Activated naive CD4-positive, alpha-beta T cell treated with anti-CD3 and anti-CD28 coated beads, Interleukin-2, amount 50 U/mL, for 72 hours (primary cell): ENCODE data around the gene CPN1. TPM values are rescaled to one million over a fixed set of nuclear protein-coding genes. Genes with fewer than 3 reads are reported as not detected.
A peak's percentile ranks its signal among the peaks of the same experiment; 100 is the strongest.
"Not testable (repeated sequence)": the region's sequence is repeated elsewhere in the genome, so short reads cannot be mapped to it uniquely, and the experiment has no call there.

Experiments
- ATAC-seq, 2 donors: fragments of 150-1000 bp; cut with Tn5 transposase; 2 replicates each; pipeline ENCODE4 v1.10.0; 2021; ENCODE audit warnings: mild to moderate bottlenecking in 2 of 2, moderate library complexity in 2 of 2
- DNase-seq, 2 donors: peaks; one replicate each; pipeline ENCODE4 v3.0.0; 2021 to 2022; ENCODE audit warnings: low spot score in 2 of 2
- H3K27ac Mint-ChIP-seq, 2 donors: one replicate each; pipeline ENCODE4 v1.8.0; 2022; ENCODE audit warnings: mild to moderate bottlenecking in 2 of 2, mixed read lengths in 2 of 2
- H3K36me3 Mint-ChIP-seq, 2 donors: one replicate each; pipeline ENCODE4 v1.8.0; 2022; ENCODE audit warnings: mixed read lengths in 2 of 2
- H3K9me3 Mint-ChIP-seq, 2 donors: one replicate each; pipeline ENCODE4 v1.8.0; 2022; ENCODE audit warnings: mixed read lengths in 2 of 2
- total RNA-seq, 2 donors: library from RNA; stranded (reverse); gene quantifications; one replicate each; pipeline ENCODE4 v1.2.3, GENCODE V29; 2022

The CPN1 gene
- total RNA-seq, 2 donors from 2014 or later, result not detected

- ATAC-seq (no peak), DNase-seq (no peak)
- no peaks in the 10 kb centered on the region for H3K9me3 Mint-ChIP-seq
- no peak overlapping the region for H3K27ac Mint-ChIP-seq
- H3K36me3 Mint-ChIP-seq, result no peaks in the 10 kb centered on the region
Observed at GRCh38 chr10:100013621-100014020, 68.0 kb downstream of the CPN1 start.

GRCh38 chr10:100011906-100012305 is 69.8 kb downstream of the CPN1 start:
- not testable (repeated sequence) for H3K9me3 Mint-ChIP-seq, ATAC-seq, DNase-seq, H3K36me3 Mint-ChIP-seq, H3K27ac Mint-ChIP-seq

- peak within 1 kb of the TSS in 1 of 2 donors; percentile 36 for H3K27ac Mint-ChIP-seq
Observed at GRCh38 chr10:100009793-100010676, 71.6 kb downstream of the CPN1 start, which contains the start of gene DNMBP. Gene DNMBP, minus strand, starts transcription at chr10:100009947. Its CDS starts 37,823 bp downstream, at chr10:99972124.

GRCh38 chr10:100009283-100009792 is 72.3 kb downstream of the CPN1 start:
- Mint-ChIP-seq H3K36me3 (no peaks in the 10 kb centered on the region), H3K9me3 (no peaks in the 10 kb centered on the region), H3K27ac (no peak overlapping the region)
- ATAC-seq (peak; percentile 65 to 76), DNase-seq (peak in 1 of 2 donors; percentile 7)

More at GRCh38 chr10:100009793-100010676, 71.6 kb downstream of the CPN1 start, which contains the start of gene DNMBP:
- no peaks in the 10 kb centered on the region for H3K36me3 Mint-ChIP-seq
- ATAC-seq (peak; percentile 91 to 96), DNase-seq (peak; percentile 85 to 87)
- no peaks in the 10 kb centered on the region for H3K9me3 Mint-ChIP-seq

GRCh38 chr10:100008708-100009282 is 72.9 kb downstream of the CPN1 start:
- no peaks in the 10 kb centered on the region for H3K36me3 Mint-ChIP-seq
- ATAC-seq, result no peak
- DNase-seq, result no peak
- no peaks in the 10 kb centered on the region for H3K9me3 Mint-ChIP-seq
- peak overlapping the region in 1 of 2 donors; percentile 36 for H3K27ac Mint-ChIP-seq

GRCh38 chr10:100008142-100008522 is 73.5 kb downstream of the CPN1 start:
- no peak overlapping the region for H3K27ac Mint-ChIP-seq
- H3K36me3 Mint-ChIP-seq, result no peaks in the 10 kb centered on the region
- H3K9me3 Mint-ChIP-seq, result no peaks in the 10 kb centered on the region
- ATAC-seq (no peak), DNase-seq (no peak)

- no peaks in the 10 kb centered on the region for H3K36me3 Mint-ChIP-seq
- DNase-seq, result no peak
- H3K9me3 Mint-ChIP-seq, result no peaks in the 10 kb centered on the region
- H3K27ac Mint-ChIP-seq, result peak overlapping the region in 1 of 2 donors; percentile 25
- no peak for ATAC-seq
Observed at GRCh38 chr10:100007231-100008141, 74.2 kb downstream of the CPN1 start.

GRCh38 chr10:100006243-100006886 is 75.3 kb downstream of the CPN1 start:
- H3K27ac Mint-ChIP-seq, result peak overlapping the region in 1 of 2 donors; percentile 25
- no peaks in the 10 kb centered on the region for H3K9me3 Mint-ChIP-seq
- DNase-seq (no peak), ATAC-seq (peak; percentile 67 to 76)
- H3K36me3 Mint-ChIP-seq, result no peaks in the 10 kb centered on the region

GRCh38 chr10:100004805-100005510 is 76.7 kb downstream of the CPN1 start:
- H3K9me3 Mint-ChIP-seq, result no peaks in the 10 kb centered on the region
- no peak overlapping the region for H3K27ac Mint-ChIP-seq
- ATAC-seq, result no peak
- no peaks in the 10 kb centered on the region for H3K36me3 Mint-ChIP-seq
- DNase-seq, result no peak

GRCh38 chr10:100000109-100000644 is 81.5 kb downstream of the CPN1 start:
- Mint-ChIP-seq H3K27ac (no peak overlapping the region), H3K36me3 (peaks cover 0 to 5% of the 10 kb centered on the region in 2 donors), H3K9me3 (no peaks in the 10 kb centered on the region)
- ATAC-seq (no peak), DNase-seq (no peak)

- Mint-ChIP-seq H3K27ac (no peak overlapping the region), H3K36me3 (peaks cover 0 to 5% of the 10 kb centered on the region in 2 donors), H3K9me3 (no peaks in the 10 kb centered on the region)
- ATAC-seq, result no peak
- no peak for DNase-seq
Observed at GRCh38 chr10:99999319-100000108, 82.2 kb downstream of the CPN1 start.

GRCh38 chr10:99998889-99999288 is 82.8 kb downstream of the CPN1 start:
- no peak overlapping the region for H3K27ac Mint-ChIP-seq
- H3K36me3 Mint-ChIP-seq, result peaks cover 0 to 5% of the 10 kb centered on the region in 2 donors
- no peaks in the 10 kb centered on the region for H3K9me3 Mint-ChIP-seq
- ATAC-seq (no peak), DNase-seq (no peak)

GRCh38 chr10:99996671-99997648 is 84.7 kb downstream of the CPN1 start:
- no peak overlapping the region for H3K27ac Mint-ChIP-seq
- peaks cover 0 to 5% of the 10 kb centered on the region in 2 donors for H3K36me3 Mint-ChIP-seq
- no peak for ATAC-seq
- H3K9me3 Mint-ChIP-seq, result no peaks in the 10 kb centered on the region
- no peak for DNase-seq

GRCh38 chr10:99995713-99996112 is 86.0 kb downstream of the CPN1 start:
- H3K36me3 Mint-ChIP-seq, result peaks cover 0 to 5% of the 10 kb centered on the region in 2 donors
- no peaks in the 10 kb centered on the region for H3K9me3 Mint-ChIP-seq
- ATAC-seq (no peak), DNase-seq (no peak)
- H3K27ac Mint-ChIP-seq, result peak overlapping the region; percentile 16 to 20
